GM19438 (cell line): ENCODE data around the gene MCUB.
"Not testable (repeated sequence)": the region's sequence is repeated elsewhere in the genome, so short reads cannot be mapped to it uniquely, and the experiment has no call there.

Experiments used
- ATAC-seq: cut with Tn5 transposase; IDR thresholded peaks from one replicate; pipeline ENCODE4 v1.9.1; 2021; ENCODE audit warnings: low read depth; ENCODE audit not compliant: unreplicated experiment

The MCUB gene

GRCh38 chr4:109559983-109560686 lies at the start of gene MCUB:
MCUB (plus strand) TSS chr4:109560246; CDS start chr4:109560338, 92 bp downstream.
- peak; percentile 83 for ATAC-seq

DNA sequence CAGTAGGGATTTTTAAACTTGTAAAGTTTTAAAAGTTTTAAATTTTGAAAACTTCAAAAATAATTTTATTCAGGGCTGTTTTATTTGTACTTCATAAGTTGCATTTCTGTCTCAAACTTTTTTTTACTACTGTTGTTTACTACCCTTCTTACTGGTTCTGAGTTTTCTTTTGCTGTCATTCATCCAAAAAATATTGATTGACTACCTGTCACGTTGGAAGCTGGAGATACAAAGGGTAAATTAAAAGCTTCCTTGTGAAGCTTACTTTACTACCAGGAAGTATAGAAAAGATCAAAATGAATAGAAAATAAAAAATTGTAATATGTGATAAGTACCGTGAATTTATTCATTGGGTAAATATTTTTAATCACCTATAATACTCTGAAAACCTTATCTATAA lies 49.4 kb upstream of the MCUB start:
- no peak for ATAC-seq

DNA sequence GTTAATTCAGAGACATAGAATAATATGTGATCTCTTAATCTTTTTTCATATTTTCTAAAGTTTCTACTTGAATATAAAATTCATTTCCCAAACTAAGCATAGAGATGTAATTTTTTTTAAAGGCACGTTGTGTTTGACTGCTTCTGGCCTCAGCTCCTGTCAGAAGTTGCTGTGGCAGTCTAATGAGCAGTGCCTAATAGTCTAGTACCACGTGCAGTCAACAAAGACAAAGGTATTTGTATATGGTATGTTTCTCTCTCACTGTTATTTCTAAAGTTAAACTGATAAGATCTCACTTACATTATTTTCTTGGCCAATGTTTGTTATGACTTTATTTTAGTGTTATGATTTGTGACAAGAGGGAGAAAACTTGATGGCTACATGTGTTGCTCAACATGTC lies 48.6 kb upstream of the MCUB start:
- no peak for ATAC-seq

DNA sequence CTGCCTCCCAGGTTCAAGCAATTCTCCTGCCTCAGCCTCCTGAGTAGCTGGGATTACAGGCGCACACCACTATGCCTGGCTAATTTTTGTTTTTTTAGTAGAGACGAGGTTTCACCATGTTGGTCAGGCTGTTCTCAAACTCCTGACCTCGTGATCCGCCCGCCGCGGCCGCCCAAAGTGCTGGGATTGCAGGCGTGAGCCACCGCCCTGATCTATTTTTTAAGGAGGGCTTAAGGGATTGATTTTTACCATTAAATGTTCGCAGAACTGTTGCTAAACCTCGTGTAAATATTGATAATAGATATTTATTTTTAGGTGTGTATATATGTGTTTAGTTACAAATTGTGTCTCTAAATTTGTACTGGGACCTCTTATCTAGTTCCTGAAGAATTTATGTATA lies 46.7 kb upstream of the MCUB start:
- not testable (repeated sequence) for ATAC-seq

DNA sequence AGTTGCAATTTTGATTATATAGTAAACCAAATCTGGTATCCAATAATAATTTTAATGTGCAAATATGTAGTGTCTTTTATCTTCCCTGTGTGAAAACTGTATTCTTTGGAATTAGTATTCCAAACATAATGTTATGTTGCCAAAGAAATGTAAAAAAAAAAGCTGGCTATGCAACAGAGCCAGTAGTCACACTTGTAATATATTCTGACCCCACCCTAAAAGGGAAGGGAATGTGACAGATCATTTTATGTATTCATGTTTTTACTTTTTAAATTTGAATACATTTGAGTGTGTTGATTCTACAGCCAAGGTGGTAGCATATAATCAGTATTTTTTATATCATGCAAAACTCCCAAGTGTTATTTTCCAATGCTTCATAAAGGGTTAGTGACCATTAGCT lies 27.9 kb upstream of the MCUB start:
- no peak for ATAC-seq

- no peak for ATAC-seq
Measured at GRCh38 chr4:109545401-109545800, 14.6 kb upstream of the MCUB start.

- no peak for ATAC-seq
Measured at GRCh38 chr4:109547394-109547793, 12.7 kb upstream of the MCUB start.

DNA sequence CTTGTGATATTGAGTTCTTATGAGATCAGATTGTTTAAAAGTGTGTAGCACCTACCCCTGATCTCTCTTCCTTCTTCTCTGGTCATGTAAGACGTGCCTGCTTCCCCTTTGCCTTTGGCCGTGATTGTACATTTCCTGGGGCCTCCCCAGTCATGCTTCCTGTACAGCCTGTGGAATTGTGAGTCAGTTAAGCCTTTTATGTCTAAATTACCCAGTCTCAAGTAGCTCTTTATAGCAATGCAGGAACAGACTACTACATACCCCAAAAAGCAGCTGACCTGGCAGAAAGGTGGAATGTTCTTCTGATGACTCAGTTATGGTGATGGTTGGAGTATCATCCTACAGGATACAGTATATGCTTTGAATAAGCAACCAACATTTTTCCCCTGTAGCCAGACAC lies 11.4 kb upstream of the MCUB start:
- no peak for ATAC-seq

GRCh38 chr4:109552237-109552636 lies 7.8 kb upstream of the MCUB start:
- ATAC-seq: no peak

GRCh38 chr4:109553130-109553529 lies 6.9 kb upstream of the MCUB start:
- ATAC-seq: no peak

DNA sequence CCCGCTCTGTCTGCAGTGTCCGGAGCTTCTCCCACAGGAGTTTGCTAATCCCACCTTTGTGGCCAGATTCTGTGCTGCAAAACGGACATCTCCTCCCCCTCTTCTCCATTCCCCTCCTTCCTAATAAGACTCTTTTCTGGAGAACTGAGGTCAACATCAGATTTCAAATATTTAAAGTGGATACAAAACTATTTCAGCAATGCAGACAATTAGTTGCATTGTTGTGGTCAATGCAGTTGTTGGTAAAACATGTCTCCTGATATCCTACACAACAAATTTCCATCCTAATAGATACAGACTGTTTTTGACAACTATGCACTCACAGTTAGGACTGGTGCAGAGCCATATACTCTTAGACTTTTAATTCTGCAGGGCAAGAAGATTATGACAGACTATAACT lies 5.1 kb upstream of the MCUB start:
- no peak for ATAC-seq

DNA sequence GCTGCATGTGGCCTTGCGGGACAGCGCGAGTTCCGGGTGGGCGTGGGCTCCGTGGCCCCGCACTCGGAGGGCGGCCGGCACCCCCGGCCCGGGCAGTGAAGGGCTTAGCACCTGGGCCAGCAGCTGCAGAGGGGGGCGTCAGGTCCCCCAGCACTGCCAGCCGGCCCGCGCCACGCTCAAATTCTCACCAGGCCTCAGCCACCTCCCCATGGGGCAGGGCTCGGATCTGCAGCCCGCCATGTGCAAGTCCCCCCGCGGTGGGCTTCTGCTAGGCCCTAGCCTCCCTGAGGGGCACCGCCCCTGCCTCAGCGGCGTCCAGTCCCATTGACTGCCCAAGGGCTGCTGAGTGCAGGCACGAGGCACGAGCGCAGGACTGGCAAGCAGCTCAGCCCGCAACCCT lies 2.6 kb upstream of the MCUB start:
- ATAC-seq: no peak

DNA sequence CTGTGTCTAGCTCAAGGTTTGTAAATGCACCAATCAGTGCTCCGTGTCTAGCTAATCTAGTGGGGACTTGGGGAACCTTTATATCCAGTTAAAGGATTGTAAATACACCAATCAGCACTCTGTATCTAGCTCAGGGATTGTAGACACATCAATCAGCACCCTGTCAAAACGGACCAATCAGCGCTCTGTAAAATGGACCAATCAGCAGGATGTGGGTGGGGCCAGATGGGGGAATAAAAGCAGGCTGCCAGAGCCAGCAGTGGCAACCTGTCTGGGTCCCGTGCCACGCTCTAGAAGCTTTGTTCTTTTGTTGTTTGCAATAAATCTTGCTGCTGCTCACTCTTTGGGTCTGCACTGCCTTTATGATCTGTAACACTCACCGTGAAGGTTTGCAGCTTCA lies 2.0 kb upstream of the MCUB start:
- ATAC-seq: not testable (repeated sequence)

DNA sequence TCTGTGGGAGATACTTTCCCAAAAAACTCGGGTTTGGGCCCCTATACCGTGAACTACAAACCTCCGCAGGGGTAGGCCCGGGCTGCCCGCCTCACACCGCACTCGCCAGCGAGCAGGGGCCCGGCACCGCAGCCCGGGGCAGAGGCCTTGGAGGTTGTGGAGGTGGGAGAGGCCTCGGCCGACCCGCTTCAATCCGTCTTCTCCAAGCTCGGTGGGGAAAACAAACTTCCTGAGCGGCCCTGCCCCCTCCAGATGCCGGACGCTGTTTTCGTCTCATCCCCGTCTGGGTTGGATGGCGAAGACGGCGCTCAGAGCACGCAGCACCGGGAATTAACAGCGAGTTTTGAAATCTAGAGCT lies 442 bp upstream of the MCUB start:
- ATAC-seq: peak; percentile 36

GRCh38 chr4:109560687-109561461 lies 828 bp downstream of the MCUB start:
- peak; percentile 62 for ATAC-seq

DNA sequence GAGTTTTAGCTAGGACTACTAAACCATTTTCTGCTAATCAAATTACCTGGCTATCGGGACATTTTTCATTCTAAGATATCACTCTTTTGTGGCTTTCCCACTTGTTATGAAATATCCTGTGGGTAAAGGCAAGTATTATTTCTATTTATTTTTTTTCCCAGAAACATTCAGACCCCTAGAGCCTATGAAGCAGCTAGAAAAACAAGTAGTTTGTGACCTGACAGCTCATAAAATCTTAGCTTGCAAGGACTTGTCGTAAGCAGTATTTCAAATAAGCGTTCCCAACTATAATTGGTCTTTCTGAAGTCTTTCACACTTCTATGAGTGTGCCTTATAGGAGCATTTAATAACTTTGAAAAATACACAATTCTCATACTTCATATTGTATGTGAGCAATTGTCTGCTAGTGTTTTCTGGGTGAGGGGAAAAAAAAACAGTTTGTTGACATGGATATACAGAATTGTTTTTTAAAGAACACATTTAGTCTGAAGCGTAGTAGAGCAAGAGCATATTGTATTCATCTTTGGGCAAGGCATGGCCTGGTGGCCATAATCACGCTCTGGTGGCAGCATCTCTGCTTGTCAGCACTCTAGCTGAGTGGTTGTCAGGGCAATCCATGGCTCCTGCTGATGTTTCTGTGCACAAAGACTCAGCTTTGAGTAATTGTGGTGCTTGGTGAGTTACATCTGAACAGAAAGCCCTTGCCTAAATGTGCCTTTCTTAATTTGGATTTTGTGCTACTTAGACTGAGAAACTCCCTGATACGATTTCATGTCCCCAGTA lies 2.6 kb downstream of the MCUB start:
- no peak for ATAC-seq

- ATAC-seq: no peak
Measured at GRCh38 chr4:109571494-109571893, 11.4 kb downstream of the MCUB start.

DNA sequence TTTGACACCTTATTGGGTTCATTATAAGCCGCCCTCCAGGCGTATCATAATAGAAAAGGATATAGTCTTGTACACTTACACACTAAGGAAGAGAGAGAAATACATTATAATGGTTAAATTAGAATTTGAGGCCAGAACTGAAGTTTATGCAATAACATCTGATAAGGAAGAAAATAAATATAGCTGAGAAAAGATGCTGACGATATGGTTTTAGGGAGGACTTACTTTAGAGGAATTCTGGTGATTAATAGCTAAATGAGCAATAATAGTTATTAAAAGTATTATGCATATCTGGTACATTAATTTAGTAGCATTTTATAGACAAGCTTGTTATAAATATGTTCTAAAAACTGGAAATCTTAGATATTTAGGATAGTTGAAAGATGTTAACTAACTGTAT lies 12.1 kb downstream of the MCUB start:
- ATAC-seq: no peak

DNA sequence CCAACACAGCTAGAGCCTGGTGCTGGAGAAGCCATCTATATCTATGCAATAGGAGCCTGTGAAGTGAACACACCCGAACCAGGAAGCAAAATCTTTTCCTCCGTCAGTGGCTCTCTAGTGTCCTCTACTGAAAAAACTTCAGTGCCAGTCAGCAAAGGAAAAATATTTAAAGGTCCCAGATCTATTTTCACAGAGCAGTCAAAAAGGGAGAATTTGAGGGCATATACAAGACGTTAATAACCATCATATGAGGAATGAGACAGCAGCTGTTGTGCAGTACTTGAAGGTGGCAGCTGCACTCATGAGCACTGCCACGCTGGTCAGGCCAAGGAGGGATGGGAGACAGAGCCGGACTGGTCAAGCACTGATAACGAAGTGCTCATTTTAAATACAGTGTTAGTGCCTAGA lies 14.4 kb downstream of the MCUB start:
- ATAC-seq: no peak

GRCh38 chr4:109574931-109575804 lies 15.1 kb downstream of the MCUB start:
- ATAC-seq: no peak

DNA sequence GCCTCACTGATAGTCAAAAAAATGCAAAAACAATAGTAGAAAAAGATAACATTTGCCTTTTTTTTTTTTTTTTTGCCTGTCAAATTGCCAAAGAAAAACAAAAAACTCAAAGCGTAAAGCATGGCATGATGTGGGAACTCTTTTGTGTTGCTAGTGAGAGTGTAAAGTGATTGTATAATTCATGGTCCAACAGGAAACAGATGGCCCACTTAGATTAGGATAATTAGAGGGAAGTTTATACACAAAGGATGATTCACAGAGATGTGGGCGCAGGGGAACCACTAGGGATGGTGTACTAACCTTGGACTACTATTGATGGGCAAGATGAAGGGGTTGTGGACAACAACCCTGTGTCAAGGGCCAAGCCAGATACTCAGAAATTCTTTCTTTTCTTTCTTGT lies 16.4 kb downstream of the MCUB start:
- no peak for ATAC-seq
